SU-DHL-6 (cell line): Measurements from ENCODE around the gene C1QTNF6.

ENCODE experiments used
- H2AFZ ChIP-seq: fragments of 200-600 bp; sonication (generic); 2 replicates; pipeline ENCODE4 v1.6.1; 2014; ENCODE audit warnings: low read depth, mild to moderate bottlenecking, moderate library complexity, mixed read lengths, antibody characterized with exemption, low read length; ENCODE audit not compliant: severe bottlenecking
- H3F3A ChIP-seq: fragments of 200-600 bp; shearing (Covaris generic); 2 replicates; pipeline ENCODE4 v1.6.0; 2016; ENCODE audit warnings: antibody characterized with exemption, mild to moderate bottlenecking; ENCODE audit not compliant: insufficient read depth
- H3K27ac ChIP-seq: fragments of 200-600 bp; sonication (generic); 2 replicates; pipeline ENCODE4 v1.5.1; 2016; ENCODE audit warnings: low read depth, mild to moderate bottlenecking, low read length, moderate library complexity, mixed read lengths
- H3K27me3 ChIP-seq: fragments of 200-600 bp; sonication (generic), shearing (Covaris generic); 2 replicates; pipeline ENCODE4 v1.6.0; 2014; ENCODE audit warnings: mild to moderate bottlenecking, low read length
- H3K36me3 ChIP-seq: fragments of 200-600 bp; sonication (generic); 2 replicates; pipeline ENCODE4 v1.6.1; 2014; ENCODE audit warnings: mild to moderate bottlenecking, low read length, mixed read lengths
- H3K4me2 ChIP-seq: fragments of 300-600, 200-600 bp; shearing (Covaris generic), sonication (generic); 2 replicates; pipeline ENCODE4 v1.6.0; 2014; ENCODE audit warnings: low read length, low read depth, mild to moderate bottlenecking; ENCODE audit not compliant: poor library complexity, severe bottlenecking
- H3K4me3 ChIP-seq: fragments of 200-600 bp; sonication (generic); 2 replicates; pipeline ENCODE4 v1.5.1; 2014; ENCODE audit warnings: antibody characterized with exemption, low read length, mild to moderate bottlenecking, mixed read lengths; ENCODE audit not compliant: insufficient read depth, poor library complexity, severe bottlenecking
- H3K79me2 ChIP-seq: fragments of 200-600 bp; sonication (generic); 2 replicates; pipeline ENCODE4 v1.6.1; 2014; ENCODE audit warnings: mild to moderate bottlenecking, low read length, moderate library complexity; ENCODE audit not compliant: insufficient read depth
- H3K9ac ChIP-seq: fragments of 200-600 bp; sonication (generic); 2 replicates; pipeline ENCODE4 v1.7.0; 2014; ENCODE audit warnings: mild to moderate bottlenecking, low read length
- H3K9me2 ChIP-seq: fragments of 200-600 bp; sonication (generic); replicated peaks from 2 replicates; pipeline ENCODE4 v1.6.1; 2014; ENCODE audit warnings: low read length; ENCODE audit not compliant: insufficient read depth
- H3K9me3 ChIP-seq: fragments of 200-600 bp; sonication (generic); 2 replicates; pipeline ENCODE4 v1.6.1; 2014; ENCODE audit warnings: low read length, mixed read lengths; ENCODE audit not compliant: insufficient read depth
- H4K20me1 ChIP-seq: fragments of 200-600 bp; sonication (generic); 2 replicates; pipeline ENCODE4 v1.6.1; 2014; ENCODE audit warnings: low read depth, mild to moderate bottlenecking, antibody characterized with exemption, low read length, moderate library complexity, mixed read lengths
- EZH2phosphoT487 ChIP-seq: fragments of 200-600 bp; sonication (generic), shearing (Covaris generic); conservative IDR thresholded peaks from 2 replicates; pipeline ENCODE4 v1.6.1; 2018; ENCODE audit warnings: mild to moderate bottlenecking, antibody characterized with exemption, low read length, moderate library complexity, mixed read lengths
- TF ChIP-seq, protein P1 (sequence below): fragments of 200-600 bp; sonication (generic); IDR thresholded peaks from one replicate; pipeline ENCODE4 v1.5.1; 2017; ENCODE audit warnings: antibody characterized with exemption, mild to moderate bottlenecking, low read length, moderate library complexity; ENCODE audit not compliant: insufficient read depth, poor library complexity, severe bottlenecking

Gene C1QTNF6

GRCh38 chr22:37146507-37147180 lies 41.4 kb downstream of the C1QTNF6 start:
- H3K79me2 ChIP-seq, result no peaks in the 10 kb centered on the region
- no peaks in the 10 kb centered on the region for H3K9me3 ChIP-seq
- no peaks in the 10 kb centered on the region for H3K9me2 ChIP-seq
- no peaks in the 10 kb centered on the region for H3K27me3 ChIP-seq
- H4K20me1 ChIP-seq, result no peaks in the 10 kb centered on the region
- H3K9ac ChIP-seq, result no peak overlapping the region
- no peak overlapping the region for H2AFZ ChIP-seq
- no peaks in the 10 kb centered on the region for H3K36me3 ChIP-seq
- no peak overlapping the region for H3K4me3 ChIP-seq
- no peak overlapping the region for H3K27ac ChIP-seq
- no peak overlapping the region for H3K4me2 ChIP-seq
- no peak for TF ChIP-seq EZH2phosphoT487
- TF ChIP-seq, protein P1, sequence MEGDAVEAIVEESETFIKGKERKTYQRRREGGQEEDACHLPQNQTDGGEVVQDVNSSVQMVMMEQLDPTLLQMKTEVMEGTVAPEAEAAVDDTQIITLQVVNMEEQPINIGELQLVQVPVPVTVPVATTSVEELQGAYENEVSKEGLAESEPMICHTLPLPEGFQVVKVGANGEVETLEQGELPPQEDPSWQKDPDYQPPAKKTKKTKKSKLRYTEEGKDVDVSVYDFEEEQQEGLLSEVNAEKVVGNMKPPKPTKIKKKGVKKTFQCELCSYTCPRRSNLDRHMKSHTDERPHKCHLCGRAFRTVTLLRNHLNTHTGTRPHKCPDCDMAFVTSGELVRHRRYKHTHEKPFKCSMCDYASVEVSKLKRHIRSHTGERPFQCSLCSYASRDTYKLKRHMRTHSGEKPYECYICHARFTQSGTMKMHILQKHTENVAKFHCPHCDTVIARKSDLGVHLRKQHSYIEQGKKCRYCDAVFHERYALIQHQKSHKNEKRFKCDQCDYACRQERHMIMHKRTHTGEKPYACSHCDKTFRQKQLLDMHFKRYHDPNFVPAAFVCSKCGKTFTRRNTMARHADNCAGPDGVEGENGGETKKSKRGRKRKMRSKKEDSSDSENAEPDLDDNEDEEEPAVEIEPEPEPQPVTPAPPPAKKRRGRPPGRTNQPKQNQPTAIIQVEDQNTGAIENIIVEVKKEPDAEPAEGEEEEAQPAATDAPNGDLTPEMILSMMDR, result no peak
- no peaks in the 10 kb centered on the region for H3F3A ChIP-seq

- no peak overlapping the region for H3K4me2 ChIP-seq
- TF ChIP-seq, protein P1, result no peak
- no peak for TF ChIP-seq EZH2phosphoT487
- H2AFZ ChIP-seq, result no peak overlapping the region
- no peak overlapping the region for H3K27ac ChIP-seq
- H3K79me2 ChIP-seq, result no peaks in the 10 kb centered on the region
- no peak overlapping the region for H3K4me3 ChIP-seq
- H3K9ac ChIP-seq, result no peak overlapping the region
- no peaks in the 10 kb centered on the region for H3K36me3 ChIP-seq
- H3K9me3 ChIP-seq, result no peaks in the 10 kb centered on the region
- H3F3A ChIP-seq, result no peaks in the 10 kb centered on the region
- no peaks in the 10 kb centered on the region for H3K27me3 ChIP-seq
- no peaks in the 10 kb centered on the region for H4K20me1 ChIP-seq
- H3K9me2 ChIP-seq, result no peaks in the 10 kb centered on the region
Observed at GRCh38 chr22:37146051-37146385, 42.0 kb downstream of the C1QTNF6 start.

DNA sequence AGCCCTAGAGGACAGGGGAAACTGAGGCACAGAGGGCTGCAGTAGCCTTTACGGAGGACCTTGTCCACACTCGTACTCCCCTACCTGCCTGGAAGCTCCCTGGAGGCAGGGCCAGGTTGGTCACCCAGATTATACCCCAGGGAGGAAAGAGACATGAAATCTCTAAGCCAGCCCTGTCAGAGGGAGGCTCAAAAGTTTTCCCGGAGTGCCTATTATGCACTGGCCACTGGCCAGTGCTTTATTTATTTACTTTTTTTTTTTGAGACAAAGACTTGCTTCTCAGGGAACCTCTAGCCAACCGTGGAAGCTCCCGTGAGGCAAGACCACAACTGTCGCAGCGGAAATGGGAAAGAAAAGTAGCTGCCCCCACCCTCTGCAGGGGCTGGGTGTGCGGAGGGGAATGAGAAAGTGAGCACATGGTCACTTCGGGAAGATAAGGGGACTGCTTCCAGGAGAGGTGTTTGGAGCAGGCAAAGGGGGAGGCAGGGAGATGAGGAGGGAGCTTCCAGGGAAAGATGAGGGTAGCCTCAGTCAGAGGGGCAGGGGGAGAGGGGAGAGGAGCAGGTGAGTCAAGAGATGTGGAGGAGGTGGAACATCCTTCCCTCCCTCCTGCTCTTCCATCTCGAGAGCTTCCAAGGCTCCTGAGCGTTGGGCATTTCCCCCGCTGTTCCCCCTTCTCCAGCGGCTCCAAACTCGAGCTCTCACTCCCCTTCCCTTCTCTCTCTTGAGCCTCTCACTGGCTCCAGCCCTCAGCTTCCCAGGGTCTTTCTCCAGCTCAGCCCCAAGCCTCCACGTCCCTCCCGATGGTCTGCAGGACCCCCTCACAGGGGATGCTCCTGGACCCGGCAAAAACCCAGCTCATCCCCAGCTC lies 42.6 kb downstream of the C1QTNF6 start:
- no peak overlapping the region for H3K4me3 ChIP-seq
- H3K27me3 ChIP-seq, result no peaks in the 10 kb centered on the region
- no peak overlapping the region for H3K27ac ChIP-seq
- H3K36me3 ChIP-seq, result no peaks in the 10 kb centered on the region
- TF ChIP-seq EZH2phosphoT487, result no peak
- TF ChIP-seq, protein P1, result no peak
- no peak overlapping the region for H3K9ac ChIP-seq
- no peak overlapping the region for H2AFZ ChIP-seq
- no peaks in the 10 kb centered on the region for H3K9me2 ChIP-seq
- H3K9me3 ChIP-seq, result no peaks in the 10 kb centered on the region
- no peaks in the 10 kb centered on the region for H3K79me2 ChIP-seq
- H4K20me1 ChIP-seq, result no peaks in the 10 kb centered on the region
- H3F3A ChIP-seq, result no peaks in the 10 kb centered on the region
- H3K4me2 ChIP-seq, result no peak overlapping the region
